Spinal cord (tissue), 10 donors: ENCODE results near the gene NME1. TPM values are rescaled to one million over a fixed set of nuclear protein-coding genes. Genes with fewer than 3 reads are reported as not detected.
"Not testable (repeated sequence)": the region's sequence is repeated elsewhere in the genome, so short reads cannot be mapped to it uniquely, and the experiment has no call there.

Source experiments
- DNase-seq, 6 donors: peaks; one replicate each; pipeline versions ENCODE4 v3.0.0 to v3.0.0-alpha.2; 2013 to 2015; ENCODE audit warnings: low spot score in 6 of 6, low read depth in 4 of 6
- H3K27ac ChIP-seq: one replicate; pipeline ENCODE4 v1.5.1; 2013; ENCODE audit warnings: low read depth, low read length, control low read depth
- H3K27me3 ChIP-seq: one replicate; pipeline ENCODE4 v1.6.1; 2013; ENCODE audit warnings: low read length; ENCODE audit not compliant: control insufficient read depth, insufficient read depth
- H3K36me3 ChIP-seq: one replicate; pipeline ENCODE4 v1.6.1; 2013; ENCODE audit warnings: low read length; ENCODE audit not compliant: control insufficient read depth, insufficient read depth
- H3K4me1 ChIP-seq: one replicate; pipeline ENCODE4 v1.6.1; 2013; ENCODE audit warnings: low read length; ENCODE audit not compliant: control insufficient read depth, insufficient read depth
- H3K4me3 ChIP-seq: one replicate; pipeline ENCODE4 v1.5.1; 2013; ENCODE audit warnings: low read depth, low read length, control low read depth
- H3K9me3 ChIP-seq: one replicate; pipeline ENCODE4 v1.6.1; 2013; ENCODE audit warnings: low read length; ENCODE audit not compliant: control insufficient read depth, insufficient read depth
- WGBS: methylation state at CpG from one replicate; pipeline ENCODE4 v1.1.5; 2013; ENCODE audit warnings: missing lambda C conversion rate; ENCODE audit not compliant: insufficient coverage; 5-methylcytosine and 5-hydroxymethylcytosine counted together
- polyA plus RNA-seq, 2 donors: library from polyadenylated mRNA; unstranded; fragments of 120-200 nt; gene quantifications; one replicate each; pipeline ENCODE4 v1.2.1, GENCODE V29; 2013; ENCODE audit not compliant: insufficient read length in 2 of 2
- total RNA-seq, 2 donors: library from RNA; depleted of rRNA in 1 of 2; stranded (reverse); fragments of 120-200 nt in 1 of 2; fragments of >200 nt in 1 of 2; gene quantifications; one replicate each; pipeline versions ENCODE4 v1.2.3 to v1.2.4, GENCODE V29; 2013 to 2014
- donor health status: healthy.

Gene NME1
- total and polyA plus RNA-seq, 4 donors: 52.5 to 115 (median 103) TPM

DNA sequence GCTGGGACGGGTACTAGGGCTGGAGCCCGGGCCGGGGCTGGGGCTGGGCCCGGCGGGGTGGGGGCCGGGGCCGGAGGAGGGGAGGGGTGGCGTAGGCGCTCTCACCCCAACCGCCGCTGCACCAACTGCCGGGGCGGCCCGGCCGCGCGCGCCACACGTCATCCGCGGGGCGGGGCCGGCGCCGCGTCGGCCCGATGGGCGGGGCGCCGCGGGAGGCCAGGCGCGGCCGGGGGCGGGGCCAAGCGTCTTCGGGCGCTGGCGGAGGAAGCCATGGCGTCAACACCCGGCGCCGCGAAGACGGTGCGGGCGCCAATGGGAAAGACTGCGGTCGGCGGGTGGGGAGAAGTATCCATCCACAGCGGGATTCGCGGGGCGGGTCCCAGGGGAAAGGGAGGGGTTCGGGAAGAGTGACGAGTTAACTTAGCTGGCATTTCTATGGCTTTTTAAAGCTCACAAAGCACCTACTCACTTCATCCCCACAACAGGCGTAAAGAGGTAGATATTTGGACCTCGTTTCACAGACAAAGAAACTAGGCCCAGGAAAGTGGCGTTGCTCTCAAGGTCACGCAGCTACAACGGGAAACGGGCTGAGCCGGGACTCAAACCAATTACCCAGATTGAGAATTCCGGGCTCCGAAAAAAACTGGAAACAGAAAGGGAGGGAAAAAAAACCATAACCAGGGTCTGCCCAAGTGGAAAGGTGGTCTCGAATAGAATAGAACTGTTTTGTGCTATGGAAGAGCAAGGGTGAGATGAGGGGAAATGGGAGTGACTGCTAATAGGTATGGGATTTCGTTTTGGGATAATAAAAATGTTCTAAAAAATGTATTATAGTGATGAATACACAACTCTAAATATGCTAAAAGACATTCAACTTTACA is 32.4 kb upstream of the NME1 start, which contains the start of gene SPAG9:
Gene SPAG9, minus strand, starts transcription at position 130 of the 881 bp plus-strand sequence. CDS start 212 bp downstream, outside the sequence.
- H3K36me3 ChIP-seq: no peaks in the 10 kb centered on the region
- H3K4me3 ChIP-seq: peak within 1 kb of the TSS; percentile 89
- no peaks in the 10 kb centered on the region for H3K27me3 ChIP-seq
- H3K9me3 ChIP-seq: no peaks in the 10 kb centered on the region
- H3K27ac ChIP-seq: peak within 1 kb of the TSS; percentile 99
- H3K4me1 ChIP-seq: peaks cover 21% of the 10 kb centered on the region
- peak; percentile 86 to 99 (median 89) for DNase-seq
- WGBS: 0% methylated on average over 54 of the region's 68 CpGs

DNA sequence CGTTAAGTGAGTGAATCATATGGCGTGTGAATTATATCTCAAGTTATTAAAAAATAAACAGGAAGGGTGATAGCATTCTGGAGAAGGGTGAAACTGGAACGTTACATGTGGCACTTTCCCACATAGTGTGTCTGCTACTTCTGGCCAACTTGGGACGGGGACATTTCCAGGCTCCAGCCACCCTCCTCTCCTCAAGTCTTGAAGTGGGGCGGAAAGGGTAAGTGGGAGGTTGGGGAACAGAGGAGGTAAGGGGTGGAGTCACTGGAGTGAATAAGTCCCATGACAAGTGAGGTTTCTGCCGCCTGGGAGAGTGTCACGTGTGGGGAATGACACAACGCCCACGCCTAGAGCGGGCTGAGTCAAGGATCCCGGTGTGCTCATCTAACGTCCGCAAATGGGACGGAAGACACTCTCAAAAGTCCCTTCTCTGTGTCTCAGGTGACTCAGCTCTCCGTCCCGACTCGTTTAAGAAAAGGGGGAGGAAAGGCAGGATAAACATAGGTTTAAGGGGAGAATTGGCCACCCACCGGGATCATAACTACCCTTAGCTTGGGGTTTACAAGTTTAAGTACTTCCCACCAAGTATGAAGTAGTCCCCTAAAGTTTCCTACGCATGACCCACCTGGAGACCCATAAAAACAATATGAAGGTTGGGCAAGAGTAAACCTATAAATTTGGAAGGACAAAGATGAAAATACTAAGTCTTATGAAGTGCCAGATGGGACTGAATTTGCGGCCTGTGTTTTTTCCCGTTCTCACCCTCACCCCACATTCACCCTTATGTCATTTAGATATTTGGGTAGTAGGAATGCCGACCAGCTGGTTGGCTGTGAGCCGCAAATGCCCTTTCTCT is 31.5 kb upstream of the NME1 start:
- no peaks in the 10 kb centered on the region for H3K36me3 ChIP-seq
- H3K4me1 ChIP-seq: peaks cover 21% of the 10 kb centered on the region
- peak in 2 of 6 donors; percentile 74 to 80 for DNase-seq
- 4% methylated on average over 9 of the region's 23 CpGs for WGBS
- H3K27me3 ChIP-seq: no peaks in the 10 kb centered on the region
- H3K4me3 ChIP-seq: peak overlapping the region; percentile 88
- peak overlapping the region; percentile 99 for H3K27ac ChIP-seq
- no peaks in the 10 kb centered on the region for H3K9me3 ChIP-seq

- H3K4me1 ChIP-seq: peaks cover 21% of the 10 kb centered on the region
- H3K27me3 ChIP-seq, H3K27ac ChIP-seq, H3K36me3 ChIP-seq, DNase-seq, H3K9me3 ChIP-seq, H3K4me3 ChIP-seq: not testable (repeated sequence)
- 87% methylated on average over 6 of the region's 10 CpGs for WGBS
These were observed 30.8 kb upstream of the NME1 start for GRCh38 chr17:51122473-51123115.

- Histone ChIP-seq H3K27me3 (no peaks in the 10 kb centered on the region), H3K36me3 (no peaks in the 10 kb centered on the region), H3K9me3 (no peaks in the 10 kb centered on the region), H3K4me3 (no peak overlapping the region), H3K4me1 (peaks cover 5% of the 10 kb centered on the region), H3K27ac (no peak overlapping the region)
- DNase-seq: no peak
- WGBS: no CpG with 5 or more reads among the region's 5 CpGs
These were observed 28.5 kb upstream of the NME1 start for GRCh38 chr17:51124640-51125503.

DNA sequence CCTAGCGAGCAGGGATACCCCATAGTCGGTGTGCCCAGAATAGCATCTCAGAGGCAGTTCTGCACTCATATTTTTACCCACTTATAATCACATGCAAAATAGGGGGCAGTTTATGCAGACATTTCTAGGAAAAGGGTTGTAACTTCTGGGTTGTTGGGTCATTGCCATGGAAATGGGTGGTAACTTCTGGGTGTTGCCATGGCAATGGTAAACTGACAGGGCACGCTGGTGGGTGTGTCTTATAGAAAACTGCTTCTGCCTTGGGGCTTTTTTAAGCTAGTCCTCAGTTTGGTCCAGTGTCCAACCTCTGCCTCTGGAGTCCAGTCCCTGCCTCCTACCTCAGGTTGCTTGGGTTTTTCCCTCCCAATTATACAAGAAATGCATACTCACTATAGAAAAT is 25.3 kb upstream of the NME1 start:
- H3K27me3 ChIP-seq: no peaks in the 10 kb centered on the region
- no peak overlapping the region for H3K27ac ChIP-seq
- 40% methylated on average over 1 of the region's 3 CpGs for WGBS
- no peak for DNase-seq
- H3K36me3 ChIP-seq: no peaks in the 10 kb centered on the region
- no peaks in the 10 kb centered on the region for H3K9me3 ChIP-seq
- no peak overlapping the region for H3K4me3 ChIP-seq
- H3K4me1 ChIP-seq: no peaks in the 10 kb centered on the region

DNA sequence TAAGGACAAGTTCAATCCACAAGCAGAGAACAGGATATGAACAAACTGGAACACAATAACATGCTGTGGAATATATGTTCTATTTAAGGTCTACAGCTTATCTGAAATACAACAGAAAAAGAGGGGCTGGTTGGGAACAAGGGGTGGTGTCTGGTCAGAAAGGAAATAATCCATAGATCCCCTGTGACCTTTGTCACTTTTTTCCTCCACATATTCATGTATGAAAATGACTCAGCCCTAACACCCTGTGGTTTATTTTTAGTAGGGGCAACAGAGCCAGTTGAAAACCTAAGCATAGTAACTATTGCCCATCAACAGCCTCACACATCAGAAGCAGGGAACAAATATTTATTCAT is 20.4 kb upstream of the NME1 start:
- Histone ChIP-seq H3K27ac (no peak overlapping the region), H3K4me1 (no peaks in the 10 kb centered on the region), H3K27me3 (no peaks in the 10 kb centered on the region), H3K36me3 (no peaks in the 10 kb centered on the region), H3K4me3 (no peak overlapping the region), H3K9me3 (no peaks in the 10 kb centered on the region)
- DNase-seq: no peak

GRCh38 chr17:51133365-51133764 is 20.0 kb upstream of the NME1 start:
- Histone ChIP-seq H3K9me3 (no peaks in the 10 kb centered on the region), H3K27ac (no peak overlapping the region), H3K36me3 (no peaks in the 10 kb centered on the region), H3K4me3 (no peak overlapping the region), H3K27me3 (no peaks in the 10 kb centered on the region), H3K4me1 (no peaks in the 10 kb centered on the region)
- no CpG with 5 or more reads among the region's 2 CpGs for WGBS
- no peak for DNase-seq

- H3K36me3 ChIP-seq: no peaks in the 10 kb centered on the region
- no peaks in the 10 kb centered on the region for H3K4me1 ChIP-seq
- H3K4me3 ChIP-seq: no peak overlapping the region
- no peak overlapping the region for H3K27ac ChIP-seq
- no peaks in the 10 kb centered on the region for H3K27me3 ChIP-seq
- no peaks in the 10 kb centered on the region for H3K9me3 ChIP-seq
- no peak for DNase-seq
- 90% methylated on average over 3 of the region's 3 CpGs for WGBS
These were observed 17.4 kb upstream of the NME1 start for GRCh38 chr17:51135956-51136355.

GRCh38 chr17:51142597-51142996 is 10.8 kb upstream of the NME1 start:
- no CpG with 5 or more reads among the region's 2 CpGs for WGBS
- Histone ChIP-seq H3K27me3 (no peaks in the 10 kb centered on the region), H3K4me3 (no peak overlapping the region), H3K27ac (no peak overlapping the region), H3K36me3 (no peaks in the 10 kb centered on the region), H3K4me1 (no peaks in the 10 kb centered on the region), H3K9me3 (no peaks in the 10 kb centered on the region)
- DNase-seq: no peak
